HG03460 (cell line): ENCODE results near the gene FLNB.

ENCODE experiments used
- ATAC-seq: cut with Tn5 transposase; IDR thresholded peaks from one replicate; pipeline ENCODE4 v1.9.1; 2021; ENCODE audit not compliant: unreplicated experiment

The FLNB gene

DNA sequence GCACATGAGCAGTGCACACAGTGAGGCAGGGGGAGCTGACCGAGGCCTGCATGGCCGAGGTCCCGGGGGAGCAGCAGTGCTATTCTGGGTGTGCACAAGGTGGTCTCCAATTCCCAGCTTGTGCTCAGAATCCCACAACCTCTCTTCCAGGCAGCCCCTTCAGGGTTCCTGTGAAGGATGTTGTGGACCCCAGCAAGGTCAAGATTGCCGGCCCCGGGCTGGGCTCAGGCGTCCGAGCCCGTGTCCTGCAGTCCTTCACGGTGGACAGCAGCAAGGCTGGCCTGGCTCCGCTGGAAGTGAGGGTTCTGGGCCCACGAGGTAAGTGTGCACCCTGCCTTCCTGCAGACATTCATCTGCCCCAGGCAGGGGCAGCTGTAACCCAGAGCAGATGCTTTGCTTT lies 122.4 kb downstream of the FLNB start:
- no peak for ATAC-seq

DNA sequence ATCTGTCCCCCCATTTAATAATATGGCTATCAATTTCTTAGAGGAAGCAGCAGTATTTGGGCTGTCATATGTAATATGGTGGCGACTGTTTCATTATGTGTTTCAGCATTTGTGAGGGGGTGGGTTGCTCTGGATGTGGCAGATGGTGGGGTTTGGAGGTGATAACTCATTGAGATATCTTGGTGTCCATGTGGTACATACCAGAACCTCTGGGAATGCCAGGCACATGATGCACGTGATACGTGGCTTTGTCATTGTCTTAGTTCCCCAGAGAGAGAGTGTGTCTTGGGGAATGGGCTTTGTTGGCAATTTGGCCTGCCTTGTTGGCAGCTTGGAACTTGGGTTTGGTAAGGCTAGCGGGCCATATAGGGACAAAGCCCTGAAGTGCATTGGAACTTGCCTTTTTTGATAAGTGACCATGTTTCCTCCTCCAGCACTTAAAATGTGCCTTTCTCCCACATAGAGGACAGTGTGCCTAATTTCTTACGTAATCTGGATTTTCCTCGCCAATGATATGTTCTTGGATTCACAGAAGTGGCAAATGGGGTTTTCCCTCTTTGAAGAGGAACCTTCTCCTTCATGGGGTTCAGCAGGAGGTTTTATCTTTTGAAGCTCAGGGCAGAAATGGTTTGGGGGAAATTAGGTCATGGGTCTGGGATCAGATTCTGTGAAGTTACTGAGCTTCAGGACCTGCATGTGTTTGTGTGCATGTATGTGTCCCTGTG lies 123.0 kb downstream of the FLNB start:
- ATAC-seq = no peak

DNA sequence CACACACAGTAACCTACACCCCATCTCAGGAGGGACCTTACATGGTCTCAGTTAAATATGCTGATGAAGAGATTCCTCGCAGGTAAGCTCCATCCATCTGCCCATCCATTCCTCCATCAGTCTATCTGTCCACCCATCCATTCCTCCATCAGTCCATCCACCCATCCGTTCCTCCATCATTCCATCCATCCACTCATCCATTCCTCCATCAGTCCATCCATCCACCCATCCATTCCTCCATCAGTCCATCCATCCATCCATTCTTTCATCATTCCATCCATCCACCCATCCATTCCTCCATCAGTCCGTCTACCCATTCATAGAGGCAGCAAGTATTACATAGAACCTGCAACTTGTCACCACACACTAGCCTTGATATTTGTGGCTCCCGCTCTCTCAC lies 124.6 kb downstream of the FLNB start:
- ATAC-seq = no peak

DNA sequence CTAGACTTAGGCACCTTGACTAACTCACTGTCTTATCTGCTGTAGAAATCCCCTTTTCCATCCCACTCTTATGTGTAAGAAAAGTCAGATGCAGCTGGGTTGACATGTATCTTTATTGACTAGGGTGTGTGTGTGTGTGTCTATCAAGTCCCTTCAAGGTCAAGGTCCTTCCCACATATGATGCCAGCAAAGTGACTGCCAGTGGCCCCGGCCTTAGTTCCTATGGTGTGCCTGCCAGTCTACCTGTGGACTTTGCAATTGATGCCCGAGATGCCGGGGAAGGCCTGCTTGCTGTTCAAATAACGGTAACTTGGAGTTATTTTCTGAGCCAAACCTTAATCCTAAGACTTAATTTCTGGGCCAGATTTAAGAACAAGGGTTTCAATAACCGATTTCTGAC lies 126.2 kb downstream of the FLNB start:
- no peak for ATAC-seq

DNA sequence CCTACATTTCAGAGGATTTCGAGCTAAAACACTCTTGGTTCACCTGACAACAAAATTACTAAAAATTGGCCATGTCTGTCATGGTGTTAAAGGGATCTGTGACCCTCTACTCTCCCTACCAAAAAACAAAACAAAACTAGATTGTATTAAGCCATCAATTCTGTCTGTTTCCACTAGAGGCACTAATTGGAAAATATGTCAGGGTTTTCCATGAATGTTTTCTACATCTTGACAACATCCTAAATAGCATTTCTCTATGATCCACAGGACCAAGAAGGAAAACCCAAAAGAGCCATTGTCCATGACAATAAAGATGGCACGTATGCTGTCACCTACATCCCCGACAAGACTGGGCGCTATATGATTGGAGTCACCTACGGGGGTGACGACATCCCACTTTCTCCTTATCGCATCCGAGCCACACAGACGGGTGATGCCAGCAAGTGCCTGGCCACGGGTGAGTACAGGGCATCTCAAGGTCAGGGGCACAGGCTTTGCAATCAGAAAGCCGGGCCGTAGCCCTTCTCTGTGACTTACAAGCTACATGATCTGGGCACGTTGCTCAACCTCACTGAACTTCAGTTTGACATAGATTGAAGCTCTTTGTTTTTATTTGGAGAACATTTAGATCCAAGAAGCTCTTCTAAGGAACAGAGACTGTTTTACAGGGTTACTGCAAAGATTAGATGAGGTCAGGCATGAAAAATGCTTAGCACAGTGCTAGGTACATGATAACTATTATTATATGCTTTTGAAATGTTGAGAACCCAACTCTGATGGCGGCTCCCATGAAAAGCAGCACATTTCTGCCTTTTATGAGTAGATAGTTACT lies 127.7 kb downstream of the FLNB start:
- no peak for ATAC-seq

DNA sequence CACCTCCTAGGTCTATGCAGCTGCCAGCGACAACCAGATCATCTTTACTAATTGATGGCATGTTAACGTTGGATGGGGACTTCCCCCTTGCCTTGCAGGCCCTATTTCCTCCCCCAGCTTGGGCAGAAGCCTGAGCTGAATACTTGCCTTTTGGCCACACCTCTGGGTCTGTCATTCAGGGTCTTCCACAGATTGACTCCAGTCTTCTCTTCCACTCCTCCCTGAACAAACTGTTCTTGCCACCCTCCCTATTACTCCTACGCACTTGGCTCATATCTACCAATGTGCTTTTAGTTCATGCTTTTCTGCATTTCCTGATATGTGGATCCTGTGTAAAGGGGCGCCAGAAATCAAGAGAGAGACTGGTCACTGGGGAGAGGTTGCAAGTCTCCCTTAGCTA lies 129.1 kb downstream of the FLNB start:
- ATAC-seq = no peak

DNA sequence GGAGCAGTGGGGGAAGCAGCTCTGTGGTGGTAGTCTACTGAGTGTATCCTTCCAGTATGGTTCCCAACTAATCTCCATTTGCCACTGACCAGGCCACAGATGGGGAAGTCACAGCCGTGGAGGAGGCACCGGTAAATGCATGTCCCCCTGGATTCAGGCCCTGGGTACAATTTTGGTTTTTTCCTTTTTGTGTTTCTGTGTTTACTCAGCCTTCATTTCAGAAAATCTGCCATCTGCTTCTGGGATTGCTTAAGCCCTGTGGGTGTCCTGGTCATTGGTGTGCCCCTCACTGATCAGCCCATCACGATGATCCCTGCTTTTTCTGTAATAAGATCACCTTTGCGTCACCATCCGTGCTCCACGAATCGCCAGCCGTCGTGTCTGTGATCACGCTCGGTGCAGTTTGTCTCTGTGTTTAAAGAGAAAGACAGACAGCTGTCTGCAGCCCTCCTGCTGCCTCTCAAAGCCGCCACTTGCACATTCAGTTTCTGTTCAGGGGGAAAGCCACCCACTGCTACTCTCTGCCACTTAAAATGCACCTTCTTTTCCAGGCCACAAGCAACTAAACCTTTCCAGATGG lies 133.6 kb downstream of the FLNB start:
- no peak for ATAC-seq

DNA sequence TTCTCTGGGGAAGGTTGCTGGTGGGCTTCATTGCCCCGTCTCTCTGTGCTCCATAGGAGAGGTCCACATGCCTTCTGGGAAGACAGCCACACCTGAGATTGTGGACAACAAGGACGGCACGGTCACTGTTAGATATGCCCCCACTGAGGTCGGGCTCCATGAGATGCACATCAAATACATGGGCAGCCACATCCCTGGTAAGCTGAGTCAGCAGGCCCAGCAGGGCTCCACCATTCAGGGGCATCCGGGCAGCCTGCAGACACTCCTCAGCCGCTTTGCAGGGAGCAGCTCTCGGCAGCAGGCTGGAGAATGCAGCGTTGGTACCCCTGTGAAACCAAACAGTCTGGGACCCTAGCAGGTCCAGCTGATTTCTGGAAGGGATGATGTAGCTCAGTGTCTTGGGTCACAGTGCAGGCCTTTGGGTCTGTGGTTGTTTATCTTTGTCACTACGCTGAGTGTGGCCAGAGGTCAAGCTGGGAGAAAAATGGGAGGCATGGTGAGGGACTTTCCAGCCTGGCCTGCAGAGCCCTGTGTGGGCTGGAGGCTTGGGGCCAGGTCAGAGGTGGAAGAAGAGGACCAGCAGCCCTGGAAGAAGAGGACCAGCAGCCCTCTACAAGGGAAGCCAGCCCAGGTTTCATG lies 135.3 kb downstream of the FLNB start:
- no peak for ATAC-seq

DNA sequence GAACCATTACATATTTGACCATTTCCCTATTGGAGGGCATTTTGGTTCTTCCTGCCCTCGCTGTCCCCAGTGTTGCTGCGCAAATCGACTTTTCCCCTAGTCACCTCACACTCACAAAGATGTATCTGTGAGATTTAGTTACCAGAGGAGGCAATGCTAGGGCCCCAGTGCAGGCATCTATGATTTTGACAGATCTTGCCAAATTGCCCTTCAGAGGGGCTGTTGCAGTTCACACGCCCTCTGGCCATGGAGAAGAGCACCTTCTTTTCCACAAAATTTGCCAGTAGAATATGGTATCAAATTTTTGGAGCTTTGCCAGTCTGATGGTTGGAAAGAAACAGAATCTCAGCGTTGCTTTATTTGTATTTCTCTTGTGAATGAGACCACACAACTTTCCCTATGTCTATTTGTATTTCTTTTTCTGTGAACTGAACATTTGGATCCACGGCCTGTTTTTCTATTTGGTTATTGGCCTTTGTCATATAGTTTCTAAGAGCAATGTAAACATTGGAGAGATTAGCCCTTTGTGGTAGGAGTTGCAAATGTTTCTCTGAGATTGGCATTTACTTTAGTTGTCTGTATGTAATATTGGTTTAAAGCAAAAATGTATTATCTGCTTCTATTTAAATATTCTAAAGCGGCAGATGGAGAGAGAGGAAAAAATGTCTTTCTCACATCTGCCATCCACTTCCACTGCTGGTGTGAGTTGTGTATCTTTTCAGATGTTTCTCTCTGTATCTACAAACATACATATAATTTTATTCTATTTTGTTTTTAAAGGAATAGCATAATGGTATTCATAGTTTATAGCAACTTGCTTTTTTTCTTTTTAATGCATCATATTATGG lies 136.5 kb downstream of the FLNB start:
- no peak for ATAC-seq

DNA sequence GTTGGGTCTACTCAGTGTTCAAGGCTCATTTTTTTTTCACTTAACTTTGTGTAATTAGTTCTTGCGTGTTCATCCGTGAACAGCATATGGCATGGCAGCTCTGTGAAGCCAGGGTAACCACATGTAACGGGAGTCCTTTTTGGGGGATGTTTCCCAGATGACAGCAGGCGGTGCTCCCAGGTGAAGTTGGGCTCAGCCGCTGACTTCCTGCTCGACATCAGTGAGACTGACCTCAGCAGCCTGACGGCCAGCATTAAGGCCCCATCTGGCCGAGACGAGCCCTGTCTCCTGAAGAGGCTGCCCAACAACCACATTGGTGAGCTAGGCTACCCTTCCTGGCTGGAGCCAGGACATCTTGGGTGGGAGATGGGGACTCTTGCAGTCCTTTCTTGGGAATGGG lies 139.8 kb downstream of the FLNB start:
- ATAC-seq = no peak

DNA sequence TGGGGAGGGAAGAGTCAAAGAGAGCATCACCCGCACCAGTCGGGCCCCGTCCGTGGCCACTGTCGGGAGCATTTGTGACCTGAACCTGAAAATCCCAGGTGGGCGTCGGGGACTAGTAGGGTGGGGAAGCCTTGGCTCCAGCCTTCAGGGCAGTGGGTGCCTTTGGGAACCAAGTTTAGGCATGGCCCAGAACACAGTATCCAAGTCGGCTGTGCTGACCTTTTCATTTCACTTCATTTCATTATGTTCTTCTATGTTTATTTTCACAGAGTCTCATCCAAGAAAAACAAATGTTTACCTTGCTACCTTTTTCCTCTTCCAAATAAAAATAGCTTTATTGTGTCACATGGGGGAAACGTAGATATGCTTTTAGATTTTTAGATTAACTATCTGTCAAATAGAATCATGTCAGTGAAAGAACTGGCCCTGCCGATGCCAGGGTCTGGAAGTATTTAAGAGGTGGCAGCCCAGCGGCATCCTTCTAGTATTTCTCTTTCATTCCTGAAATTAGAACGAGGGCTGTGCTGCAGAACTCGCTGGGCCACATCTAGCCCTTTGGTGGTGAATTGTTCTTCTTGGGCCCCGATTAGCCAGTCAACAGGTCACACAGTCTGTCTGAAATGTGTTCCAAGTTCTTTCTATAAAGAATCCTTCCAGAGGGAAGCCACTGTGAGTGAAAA lies 142.0 kb downstream of the FLNB start:
- ATAC-seq = no peak

DNA sequence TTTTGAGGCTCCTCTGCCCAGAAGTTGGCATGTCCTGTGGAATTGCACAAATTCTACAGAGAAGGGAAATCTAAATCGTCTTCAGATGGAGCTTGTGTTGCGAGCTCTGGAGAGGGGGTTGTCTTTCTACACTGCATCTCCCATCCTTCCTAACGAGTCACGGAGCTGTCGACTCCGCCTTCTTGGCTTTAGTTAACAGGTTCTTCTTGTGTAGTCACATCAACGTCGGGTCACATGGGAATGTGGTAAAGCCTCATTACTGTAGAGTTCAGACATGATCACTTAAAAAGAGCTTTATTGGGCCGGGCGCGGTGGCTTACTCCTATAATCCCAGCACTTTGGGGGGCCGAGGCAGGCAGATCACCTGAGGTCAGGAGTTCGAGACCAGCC lies 142.6 kb downstream of the FLNB start:
- no peak for ATAC-seq

DNA sequence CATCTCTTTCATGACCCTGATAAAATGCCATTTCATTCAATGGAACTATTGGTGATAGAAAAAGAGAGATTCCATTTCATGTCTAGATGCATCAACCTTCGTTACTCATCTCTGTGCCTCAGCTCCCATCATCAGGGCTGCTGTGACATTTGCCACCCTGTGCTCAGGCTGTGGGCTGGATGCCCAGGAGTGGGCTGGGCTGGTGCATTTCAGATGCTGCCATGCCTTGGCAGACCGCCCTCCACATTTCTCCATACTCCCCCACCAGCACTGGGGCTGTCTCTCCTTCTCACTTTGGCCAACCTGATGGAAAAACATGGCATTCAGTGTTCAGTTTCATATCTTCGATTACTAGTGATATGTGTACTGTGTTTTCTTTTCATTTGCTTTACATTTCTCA lies 143.4 kb downstream of the FLNB start:
- no peak for ATAC-seq

DNA sequence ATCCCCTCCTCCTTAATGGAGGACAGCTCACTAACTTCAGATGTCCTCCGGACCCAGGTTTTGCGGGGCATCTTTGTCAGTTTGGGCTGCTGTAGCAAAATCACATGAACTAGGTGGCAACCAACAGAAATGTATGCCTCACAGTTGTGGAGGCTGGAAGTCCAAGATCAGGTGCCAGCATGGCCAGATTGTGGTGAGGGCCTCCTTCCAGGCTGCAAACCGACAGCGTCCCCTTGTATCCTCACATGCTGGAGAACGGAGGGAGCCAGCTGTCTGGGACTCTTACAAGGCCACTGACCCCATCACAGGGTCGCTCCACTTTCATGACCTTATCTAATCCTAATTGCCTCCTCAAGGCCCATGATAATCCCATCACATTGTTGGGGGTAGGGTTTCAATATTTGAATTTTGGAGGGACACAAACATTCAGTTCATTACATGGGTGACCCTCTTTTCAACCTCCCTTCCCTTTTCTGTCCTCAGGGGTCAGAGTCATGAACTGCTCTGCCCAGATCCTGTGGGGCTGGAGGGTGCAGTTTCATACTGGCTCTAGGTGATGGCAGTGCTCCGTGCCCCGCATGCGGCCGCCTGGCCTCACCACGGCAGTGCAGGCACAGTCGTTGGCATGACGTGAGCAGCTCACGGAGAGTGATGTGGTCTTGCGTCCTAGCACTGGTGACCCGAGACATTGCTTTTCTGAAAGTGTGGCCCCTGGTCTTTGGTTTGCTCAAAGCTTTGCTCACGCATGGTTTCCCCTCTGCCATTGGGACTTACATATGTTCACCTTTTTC lies 144.2 kb downstream of the FLNB start:
- ATAC-seq = no peak

DNA sequence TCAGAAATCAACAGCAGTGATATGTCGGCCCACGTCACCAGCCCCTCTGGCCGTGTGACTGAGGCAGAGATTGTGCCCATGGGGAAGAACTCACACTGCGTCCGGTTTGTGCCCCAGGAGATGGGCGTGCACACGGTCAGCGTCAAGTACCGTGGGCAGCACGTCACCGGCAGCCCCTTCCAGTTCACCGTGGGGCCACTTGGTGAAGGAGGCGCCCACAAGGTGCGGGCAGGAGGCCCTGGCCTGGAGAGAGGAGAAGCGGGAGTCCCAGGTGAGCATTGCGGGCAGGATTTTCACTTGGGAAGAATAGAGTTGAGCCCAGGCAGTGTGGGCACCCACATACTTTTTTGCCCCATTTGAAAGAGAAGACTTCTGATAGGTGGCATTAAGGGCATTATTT lies 145.1 kb downstream of the FLNB start:
- no peak for ATAC-seq

DNA sequence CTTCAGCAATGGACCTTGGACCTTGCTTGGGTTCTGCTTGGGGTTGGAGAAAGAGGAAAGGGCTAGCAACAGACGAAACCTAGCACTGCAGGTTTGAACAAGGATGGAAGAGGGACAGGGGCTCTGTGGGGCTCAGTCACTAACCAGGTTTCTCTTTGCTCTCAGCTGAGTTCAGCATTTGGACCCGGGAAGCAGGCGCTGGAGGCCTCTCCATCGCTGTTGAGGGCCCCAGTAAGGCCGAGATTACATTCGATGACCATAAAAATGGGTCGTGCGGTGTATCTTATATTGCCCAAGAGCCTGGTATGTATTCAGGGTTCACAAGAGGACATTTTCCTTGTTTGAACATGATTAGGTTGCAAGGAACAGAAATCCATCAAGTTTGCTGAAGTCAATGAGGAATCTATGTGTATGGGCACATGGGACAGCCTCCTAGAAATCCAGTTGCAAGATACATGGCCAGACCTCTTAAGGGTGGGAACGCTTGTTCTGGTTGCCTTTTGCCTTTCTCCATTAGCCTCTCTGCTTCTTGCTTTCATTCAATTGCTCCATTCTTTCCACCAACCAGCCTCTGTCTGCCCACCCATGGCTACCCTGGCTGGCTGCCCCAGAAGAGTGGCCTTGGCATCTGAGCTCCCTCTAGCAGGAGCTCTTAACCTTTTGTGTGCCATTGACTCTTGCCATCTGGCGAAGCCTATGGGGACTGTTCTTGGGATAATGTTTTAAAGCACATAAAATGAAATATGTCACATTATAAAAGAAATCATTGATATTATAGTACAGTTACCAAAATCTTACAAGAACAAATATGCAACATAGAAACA lies 146.6 kb downstream of the FLNB start:
- no peak for ATAC-seq

DNA sequence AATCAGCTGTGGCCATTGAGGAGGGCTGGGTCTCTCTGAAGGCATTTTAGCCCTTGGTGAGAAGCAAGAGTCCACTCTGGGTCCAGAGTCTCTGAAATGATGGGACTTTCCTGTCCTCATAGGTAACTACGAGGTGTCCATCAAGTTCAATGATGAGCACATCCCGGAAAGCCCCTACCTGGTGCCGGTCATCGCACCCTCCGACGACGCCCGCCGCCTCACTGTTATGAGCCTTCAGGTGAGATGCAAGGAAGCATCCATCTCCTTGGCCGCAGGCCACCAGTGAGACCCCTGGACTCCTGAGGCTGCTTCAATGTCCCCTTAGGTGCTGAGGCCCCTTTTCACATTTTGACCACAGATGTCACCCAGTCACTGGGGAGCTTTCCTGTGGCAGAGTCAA lies 147.6 kb downstream of the FLNB start:
- no peak for ATAC-seq

DNA sequence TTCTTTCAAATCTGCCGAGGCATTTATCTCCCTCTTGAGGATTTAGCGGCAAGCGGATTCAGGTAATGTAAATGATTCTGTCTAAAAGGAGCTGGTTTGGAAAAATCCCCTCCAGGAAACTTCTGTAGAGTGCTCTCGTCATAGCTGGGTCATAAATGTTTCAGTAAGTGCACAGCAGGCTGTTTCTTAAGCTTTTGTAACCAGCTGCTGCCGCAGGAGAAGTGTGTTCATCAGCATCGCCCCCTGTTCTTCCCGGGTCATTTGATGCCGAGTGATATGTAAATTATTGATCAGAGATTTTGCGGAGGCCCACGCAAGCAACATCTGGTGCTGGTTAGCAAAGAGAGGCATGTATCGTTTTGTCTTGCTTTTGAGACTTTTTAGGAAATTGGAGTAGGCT lies 149.5 kb downstream of the FLNB start:
- ATAC-seq = no peak
